Activated B cell treated with CpG ODN at 0.5 μM for 24 hours (primary cell): Measurements from ENCODE around the gene SHANK1. TPM values are rescaled to one million over a fixed set of nuclear protein-coding genes. Genes with fewer than 3 reads are reported as not detected.

Source experiments
- ATAC-seq: fragments of 200-7000 bp; cut with Tn5 transposase; one replicate; pipeline ENCODE4 v1.10.0; 2021; ENCODE audit warnings: low read depth, mild to moderate bottlenecking, moderate library complexity
- CTCF ChIA-PET: fragments of 350-600 bp; sonication (Branson Sonifier 250); formaldehyde crosslinking; loops from one replicate; lab custom pipeline; 2021; ENCODE audit warnings: antibody characterized with exemption; lab: Charles Lee
- POLR2A ChIA-PET: fragments of 350-600 bp; sonication (Branson Sonifier 250); formaldehyde crosslinking; loops from one replicate; lab custom pipeline; 2021; ENCODE audit warnings: antibody characterized with exemption; lab: Charles Lee
- DNase-seq: peaks from one replicate; pipeline ENCODE4 v3.0.0; 2022
- H3K27ac Mint-ChIP-seq: one replicate; pipeline ENCODE4 v1.8.0; 2020; ENCODE audit warnings: mixed read lengths
- H3K27me3 Mint-ChIP-seq: one replicate; pipeline ENCODE4 v1.8.0; 2021; ENCODE audit warnings: mixed read lengths
- H3K36me3 Mint-ChIP-seq: one replicate; pipeline ENCODE4 v1.8.0; 2021; ENCODE audit warnings: low read depth, mixed read lengths
- H3K4me1 Mint-ChIP-seq: one replicate; pipeline ENCODE4 v1.8.0; 2021; ENCODE audit warnings: mixed read lengths
- H3K4me3 Mint-ChIP-seq: one replicate; pipeline ENCODE4 v1.8.0; 2020; ENCODE audit warnings: mild to moderate bottlenecking, mixed read lengths
- H3K9me3 Mint-ChIP-seq: one replicate; pipeline ENCODE4 v1.8.0; 2020; ENCODE audit warnings: mixed read lengths
- intact Hi-C: fragments of 100-400 bp; cut with micrococcal nuclease; formaldehyde crosslinking; loops from one replicate; pipeline ENCODE4 v1.15.1; 2024
- total RNA-seq: library from RNA; stranded (reverse); gene quantifications from 2 replicates; pipeline ENCODE4 v1.2.3, GENCODE V29; 2022
- TF ChIP-seq, protein P1 (sequence below): fragments of 200-600 bp; IDR thresholded peaks from one replicate; pipeline ENCODE4 v1.8.0; 2022; ENCODE audit warnings: antibody characterized with exemption, mild to moderate bottlenecking

The SHANK1 gene
- total RNA-seq, 1 donor from 2014 or later: not detected

DNA sequence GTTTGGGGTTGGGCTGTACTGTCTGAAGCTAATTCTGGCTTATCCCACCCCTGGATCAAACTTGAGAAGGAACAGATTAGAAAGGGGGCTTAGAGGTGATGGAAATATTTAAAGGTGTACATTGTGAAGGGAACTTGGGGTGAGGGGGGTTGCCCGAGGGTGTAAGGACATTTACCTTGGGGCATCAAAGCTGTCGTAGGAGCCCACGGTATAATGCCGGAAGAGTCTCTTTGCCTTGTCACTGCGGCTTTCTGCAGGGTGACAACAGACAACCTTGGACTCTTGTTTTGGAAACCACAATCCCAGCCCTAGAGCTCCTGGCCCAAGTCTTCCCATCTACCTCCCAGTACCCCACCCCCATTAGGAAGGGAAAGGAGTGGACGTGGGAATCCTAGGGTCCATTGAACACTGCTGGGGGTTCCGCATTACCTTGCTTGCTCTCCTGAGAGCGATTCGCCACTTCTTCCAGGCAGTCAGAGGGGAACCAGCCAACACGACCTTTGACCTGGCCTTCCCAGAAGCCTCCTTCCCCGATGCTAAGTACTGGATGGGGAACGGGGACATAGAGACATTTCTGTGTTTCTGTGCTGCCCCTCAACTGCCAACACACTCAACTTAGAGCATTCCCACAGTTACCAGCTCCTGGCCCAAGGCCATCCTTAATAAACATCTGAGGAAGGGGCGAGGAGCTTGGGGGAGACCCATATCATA lies 22.0 kb downstream of the SHANK1 start:
- H3K27ac Mint-ChIP-seq: no peak overlapping the region
- ChIA-PET POLR2A (no interaction called here), CTCF (no interaction called here)
- ATAC-seq: no peak
- no peak for DNase-seq
- intact Hi-C loops: no loop called here
- H3K36me3 Mint-ChIP-seq: no peaks in the 10 kb centered on the region
- no peak overlapping the region for H3K4me3 Mint-ChIP-seq
- TF ChIP-seq, protein P1, sequence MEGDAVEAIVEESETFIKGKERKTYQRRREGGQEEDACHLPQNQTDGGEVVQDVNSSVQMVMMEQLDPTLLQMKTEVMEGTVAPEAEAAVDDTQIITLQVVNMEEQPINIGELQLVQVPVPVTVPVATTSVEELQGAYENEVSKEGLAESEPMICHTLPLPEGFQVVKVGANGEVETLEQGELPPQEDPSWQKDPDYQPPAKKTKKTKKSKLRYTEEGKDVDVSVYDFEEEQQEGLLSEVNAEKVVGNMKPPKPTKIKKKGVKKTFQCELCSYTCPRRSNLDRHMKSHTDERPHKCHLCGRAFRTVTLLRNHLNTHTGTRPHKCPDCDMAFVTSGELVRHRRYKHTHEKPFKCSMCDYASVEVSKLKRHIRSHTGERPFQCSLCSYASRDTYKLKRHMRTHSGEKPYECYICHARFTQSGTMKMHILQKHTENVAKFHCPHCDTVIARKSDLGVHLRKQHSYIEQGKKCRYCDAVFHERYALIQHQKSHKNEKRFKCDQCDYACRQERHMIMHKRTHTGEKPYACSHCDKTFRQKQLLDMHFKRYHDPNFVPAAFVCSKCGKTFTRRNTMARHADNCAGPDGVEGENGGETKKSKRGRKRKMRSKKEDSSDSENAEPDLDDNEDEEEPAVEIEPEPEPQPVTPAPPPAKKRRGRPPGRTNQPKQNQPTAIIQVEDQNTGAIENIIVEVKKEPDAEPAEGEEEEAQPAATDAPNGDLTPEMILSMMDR: no peak
- peaks cover 56% of the 10 kb centered on the region for H3K27me3 Mint-ChIP-seq
- no peaks in the 10 kb centered on the region for H3K9me3 Mint-ChIP-seq
- H3K4me1 Mint-ChIP-seq: peaks cover 3% of the 10 kb centered on the region

DNA sequence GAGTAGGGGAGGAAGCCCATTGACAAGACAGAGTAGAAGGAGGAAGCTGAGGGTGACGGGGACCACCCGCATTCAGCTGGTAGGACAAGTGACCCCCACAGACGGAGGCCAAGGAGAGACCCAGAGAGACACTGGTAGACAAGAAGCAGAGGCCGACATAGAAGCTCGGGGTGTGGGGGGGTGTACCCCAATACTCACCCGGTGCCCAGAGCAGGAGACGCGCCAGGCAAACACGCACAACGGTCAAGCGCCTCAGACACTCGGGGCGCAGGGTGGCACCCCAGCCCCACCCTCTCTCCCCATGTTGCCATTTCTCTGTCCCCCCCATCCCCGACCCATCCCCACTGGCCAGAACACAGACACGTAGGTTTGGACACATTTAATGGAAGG lies 23.5 kb downstream of the SHANK1 start:
- peaks cover 62% of the 10 kb centered on the region for H3K27me3 Mint-ChIP-seq
- H3K36me3 Mint-ChIP-seq: no peaks in the 10 kb centered on the region
- DNase-seq (no peak), ATAC-seq (no peak)
- POLR2A ChIA-PET: no interaction called here
- no peaks in the 10 kb centered on the region for H3K9me3 Mint-ChIP-seq
- CTCF ChIA-PET: no interaction called here
- TF ChIP-seq, protein P1: no peak
- H3K4me3 Mint-ChIP-seq: no peak overlapping the region
- peaks cover 3% of the 10 kb centered on the region for H3K4me1 Mint-ChIP-seq
- H3K27ac Mint-ChIP-seq: no peak overlapping the region
- intact Hi-C loops: no loop called here

DNA sequence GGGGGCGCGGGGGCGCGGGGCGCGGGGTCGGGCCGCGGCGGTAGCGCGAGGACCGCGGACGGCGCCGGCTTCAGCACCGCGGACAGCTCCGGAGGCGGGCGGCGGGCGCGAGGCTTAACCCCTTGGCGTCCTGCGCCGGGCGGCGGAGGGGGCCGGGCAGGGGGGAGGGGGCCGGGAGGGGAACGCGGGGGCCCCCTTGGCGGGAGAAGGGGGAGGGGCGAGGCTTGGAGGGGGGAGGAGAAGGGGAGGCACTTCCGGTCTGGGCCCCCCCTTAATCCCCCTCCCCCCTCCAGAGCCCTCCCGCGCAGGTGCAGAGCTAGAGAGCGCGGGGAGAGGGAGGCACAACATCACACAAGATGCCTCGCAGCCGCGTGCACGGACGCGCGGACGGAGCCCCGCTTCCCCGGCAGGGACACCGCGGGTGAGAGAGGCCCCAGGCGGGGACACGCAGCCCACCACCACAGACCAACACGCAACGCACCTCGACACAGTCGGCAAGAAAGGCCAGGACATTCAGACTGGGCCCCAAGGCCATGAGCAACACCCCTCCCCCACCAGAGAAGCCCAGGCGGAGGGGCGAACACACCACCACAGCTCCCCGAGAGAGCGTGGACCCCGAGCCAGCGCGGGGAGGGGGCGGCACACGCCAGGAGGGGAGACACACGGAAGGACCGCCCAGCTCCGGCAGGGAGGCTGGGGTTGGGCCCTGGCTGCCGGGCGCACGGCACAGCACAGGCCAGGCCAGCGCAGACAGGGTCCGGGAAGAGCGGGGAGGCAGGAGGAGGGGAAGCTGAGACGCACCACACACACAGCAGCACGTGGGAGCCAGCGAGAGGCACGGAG lies 24.1 kb downstream of the SHANK1 start:
- Mint-ChIP-seq H3K36me3 (no peaks in the 10 kb centered on the region), H3K27me3 (peaks cover 66% of the 10 kb centered on the region), H3K27ac (no peak overlapping the region), H3K4me1 (peaks cover 3% of the 10 kb centered on the region), H3K4me3 (no peak overlapping the region), H3K9me3 (no peaks in the 10 kb centered on the region)
- POLR2A ChIA-PET: interaction anchor here (0.7 kb wide), 1 partner anchor 38 kb away, joined by 4 read pairs; no protein-coding TSS in a partner anchor
- no peak for ATAC-seq
- DNase-seq: no peak
- TF ChIP-seq, protein P1: no peak
- intact Hi-C loops: no loop called here
- CTCF ChIA-PET: no interaction called here

DNA sequence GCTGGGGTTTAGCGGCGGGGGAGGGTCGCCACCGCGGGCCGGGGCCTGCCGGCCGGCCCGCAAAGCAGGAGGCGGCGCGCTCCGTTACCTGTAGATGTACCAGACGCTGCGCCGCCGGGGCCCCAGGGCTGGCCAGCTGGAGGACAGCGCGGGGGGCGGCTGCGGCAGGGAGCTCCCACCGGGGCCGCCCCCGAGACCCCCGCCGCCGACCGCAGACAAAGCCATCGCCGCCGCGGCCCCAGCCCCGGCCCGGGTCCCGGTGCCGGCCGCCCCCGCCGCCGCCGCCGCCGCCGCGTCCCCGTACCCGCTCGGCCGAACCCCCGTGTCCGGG lies 24.8 kb downstream of the SHANK1 start:
- TF ChIP-seq, protein P1: no peak
- intact Hi-C loops: no loop called here
- Mint-ChIP-seq H3K27ac (no peak overlapping the region), H3K4me1 (peaks cover 3% of the 10 kb centered on the region), H3K9me3 (no peaks in the 10 kb centered on the region), H3K27me3 (peaks cover 68% of the 10 kb centered on the region), H3K4me3 (no peak overlapping the region), H3K36me3 (no peaks in the 10 kb centered on the region)
- ATAC-seq (no peak), DNase-seq (no peak)
- POLR2A ChIA-PET: interaction anchor here (0.7 kb wide), 1 partner anchor 38 kb away, joined by 4 read pairs; no protein-coding TSS in a partner anchor
- CTCF ChIA-PET: no interaction called here
